Medulla oblongata (tissue), 1 donor: ENCODE measurements around the gene HOXD1.

Source experiments
- DNase-seq: peaks from one replicate; pipeline ENCODE4 v3.0.0-alpha.2; 2015; ENCODE audit errors: extremely low spot score

Gene HOXD1

DNA sequence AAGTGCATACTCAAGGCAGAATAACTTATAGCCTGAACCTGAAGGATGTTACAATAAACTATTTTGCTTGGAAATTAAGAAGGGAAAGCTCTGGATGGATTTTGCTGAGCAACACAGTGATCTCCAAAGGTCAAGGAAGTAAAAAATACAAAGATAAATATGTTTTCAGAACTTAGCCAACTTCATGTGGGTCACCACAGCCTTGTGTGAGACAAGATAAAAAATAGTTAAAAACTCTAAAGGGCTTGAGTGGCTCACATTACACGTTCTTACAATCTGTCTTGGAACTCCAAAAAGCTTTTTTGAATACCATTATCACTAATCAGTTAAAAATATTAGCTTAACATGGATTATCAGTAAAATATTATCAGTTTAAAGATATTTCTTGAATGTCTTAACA lies 51.8 kb downstream of the HOXD1 start:
- DNase-seq, result no peak
